ENCODE measurements around the gene CLEC4G. TPM values are rescaled to one million over a fixed set of nuclear protein-coding genes. Genes with fewer than 3 reads are reported as not detected.

Gene CLEC4G
- polyA plus RNA-seq, 1 donor (not counting 4 experiments of a cell fraction or from before 2014, with no cell fraction given) = not detected

DNA sequence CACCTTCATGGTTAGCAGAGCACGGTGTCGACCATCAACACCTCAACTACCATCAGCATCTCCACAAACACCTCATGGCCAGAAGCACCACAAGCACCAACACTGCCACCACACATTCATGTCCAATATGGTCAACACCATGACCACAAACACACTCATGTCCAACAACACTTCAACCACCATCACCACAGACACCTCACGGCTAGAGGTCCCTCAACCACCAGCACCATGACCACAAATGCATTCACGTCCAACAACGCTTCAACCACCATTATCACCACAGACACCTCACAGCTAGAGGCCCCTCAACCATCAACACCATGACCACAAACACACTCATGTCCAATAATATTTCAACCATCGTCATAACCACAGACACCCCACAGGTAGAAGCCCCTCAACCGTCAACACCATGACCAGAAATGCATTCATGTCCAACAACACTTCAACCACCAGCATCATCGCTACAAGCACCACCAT lies 41.1 kb downstream of the CLEC4G start:
- Histone ChIP-seq H3K4me2 (ENCODE audit: control insufficient read depth, extremely low read depth, insufficient read depth, low read depth, low read length) (no peak overlapping the region), H3K9me1 (ENCODE audit: control insufficient read depth, extremely low read depth, insufficient read depth, low read length) (no peaks in the 10 kb centered on the region), H3K27ac (ENCODE audit: control insufficient read depth, insufficient read depth, low read length) (no peak overlapping the region), H3K79me2 (ENCODE audit: control insufficient read depth, insufficient read depth, low read length) (no peaks in the 10 kb centered on the region), H3K9ac (ENCODE audit: control insufficient read depth, extremely low read depth, insufficient read depth, low read length) (no peak overlapping the region), H3K4me1 (ENCODE audit: control insufficient read depth, extremely low read depth, insufficient read depth, low read length) (no peaks in the 10 kb centered on the region), H2AFZ (ENCODE audit: control insufficient read depth, low read length) (no peak overlapping the region), H3K27me3 (ENCODE audit: control insufficient read depth, extremely low read depth, insufficient read depth, low read length) (no peaks in the 10 kb centered on the region), H3K9me3 (ENCODE audit: control insufficient read depth, low read depth, low read length) (peaks cover 3% of the 10 kb centered on the region), H4K20me1 (ENCODE audit: control insufficient read depth, extremely low read depth, insufficient read depth, low read length) (no peaks in the 10 kb centered on the region), H3K36me3 (ENCODE audit: control insufficient read depth in 2 of 2, extremely low read depth in 1 of 2, insufficient read depth in 2 of 2, low read length in 2 of 2) (no peaks in the 10 kb centered on the region), H3K4me3 (ENCODE audit: control insufficient read depth in 2 of 3, extremely low read depth in 1 of 3, insufficient read depth in 2 of 3, low read depth in 1 of 3, low read length in 3 of 3) (no peak overlapping the region)
- DNase-seq (ENCODE audit: low read depth, low spot score) (no peak), FAIRE-seq (no peak)
- TF ChIP-seq EZH2 (IDR thresholded peaks at IDR 0.05; ENCODE audit: low read length) = no peak
- TF ChIP-seq, protein P1, sequence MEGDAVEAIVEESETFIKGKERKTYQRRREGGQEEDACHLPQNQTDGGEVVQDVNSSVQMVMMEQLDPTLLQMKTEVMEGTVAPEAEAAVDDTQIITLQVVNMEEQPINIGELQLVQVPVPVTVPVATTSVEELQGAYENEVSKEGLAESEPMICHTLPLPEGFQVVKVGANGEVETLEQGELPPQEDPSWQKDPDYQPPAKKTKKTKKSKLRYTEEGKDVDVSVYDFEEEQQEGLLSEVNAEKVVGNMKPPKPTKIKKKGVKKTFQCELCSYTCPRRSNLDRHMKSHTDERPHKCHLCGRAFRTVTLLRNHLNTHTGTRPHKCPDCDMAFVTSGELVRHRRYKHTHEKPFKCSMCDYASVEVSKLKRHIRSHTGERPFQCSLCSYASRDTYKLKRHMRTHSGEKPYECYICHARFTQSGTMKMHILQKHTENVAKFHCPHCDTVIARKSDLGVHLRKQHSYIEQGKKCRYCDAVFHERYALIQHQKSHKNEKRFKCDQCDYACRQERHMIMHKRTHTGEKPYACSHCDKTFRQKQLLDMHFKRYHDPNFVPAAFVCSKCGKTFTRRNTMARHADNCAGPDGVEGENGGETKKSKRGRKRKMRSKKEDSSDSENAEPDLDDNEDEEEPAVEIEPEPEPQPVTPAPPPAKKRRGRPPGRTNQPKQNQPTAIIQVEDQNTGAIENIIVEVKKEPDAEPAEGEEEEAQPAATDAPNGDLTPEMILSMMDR (optimal IDR thresholded peaks at IDR 0.05 in 1 of 3, IDR thresholded peaks at IDR 0.05 in 1 of 3, conservative IDR thresholded peaks at IDR 0.05 in 1 of 3; ENCODE audit: extremely low read depth in 1 of 3, insufficient read depth in 2 of 3, low read length in 3 of 3) = no peak
- dilution Hi-C loops (cut with MboI; ENCODE audit: extremely low pct_ligation_motif_present, low sequenced_read_pairs) = no loop called here

- Histone ChIP-seq H3K27me3 (ENCODE audit: control insufficient read depth, extremely low read depth, insufficient read depth, low read length) (no peaks in the 10 kb centered on the region), H3K4me3 (ENCODE audit: control insufficient read depth in 2 of 3, extremely low read depth in 1 of 3, insufficient read depth in 2 of 3, low read depth in 1 of 3, low read length in 3 of 3) (no peak overlapping the region), H3K9me1 (ENCODE audit: control insufficient read depth, extremely low read depth, insufficient read depth, low read length) (no peaks in the 10 kb centered on the region), H3K79me2 (ENCODE audit: control insufficient read depth, insufficient read depth, low read length) (no peaks in the 10 kb centered on the region), H3K9me3 (ENCODE audit: control insufficient read depth, low read depth, low read length) (peaks cover 3% of the 10 kb centered on the region), H2AFZ (ENCODE audit: control insufficient read depth, low read length) (no peak overlapping the region), H3K36me3 (ENCODE audit: control insufficient read depth in 2 of 2, extremely low read depth in 1 of 2, insufficient read depth in 2 of 2, low read length in 2 of 2) (no peaks in the 10 kb centered on the region), H4K20me1 (ENCODE audit: control insufficient read depth, extremely low read depth, insufficient read depth, low read length) (no peaks in the 10 kb centered on the region), H3K27ac (ENCODE audit: control insufficient read depth, insufficient read depth, low read length) (no peak overlapping the region), H3K4me2 (ENCODE audit: control insufficient read depth, extremely low read depth, insufficient read depth, low read depth, low read length) (no peak overlapping the region), H3K9ac (ENCODE audit: control insufficient read depth, extremely low read depth, insufficient read depth, low read length) (no peak overlapping the region), H3K4me1 (ENCODE audit: control insufficient read depth, extremely low read depth, insufficient read depth, low read length) (no peaks in the 10 kb centered on the region)
- DNase-seq (ENCODE audit: low read depth, low spot score) (no peak), FAIRE-seq (no peak)
- no peak for TF ChIP-seq EZH2 (IDR thresholded peaks at IDR 0.05; ENCODE audit: low read length)
- TF ChIP-seq, protein P1 (optimal IDR thresholded peaks at IDR 0.05 in 1 of 3, IDR thresholded peaks at IDR 0.05 in 1 of 3, conservative IDR thresholded peaks at IDR 0.05 in 1 of 3; ENCODE audit: extremely low read depth in 1 of 3, insufficient read depth in 2 of 3, low read length in 3 of 3) = no peak
- dilution Hi-C loops (cut with MboI; ENCODE audit: extremely low pct_ligation_motif_present, low sequenced_read_pairs) = no loop called here
Observed at GRCh38 chr19:7689165-7689564, 42.7 kb downstream of the CLEC4G start.

Measured in keratinocyte (primary cell).